K562 treated with DMSO at 1 percent for 4 hours (cell line): ENCODE measurements around the gene TFB2M. TPM values are rescaled to one million over a fixed set of nuclear protein-coding genes. Genes with fewer than 3 reads are reported as not detected.

Experiments
- total RNA-seq: library from RNA; unstranded; fragments of 300-600 nt; gene quantifications from 2 replicates; pipeline ENCODE4 v1.2.3, GENCODE V29; 2022; ENCODE audit not compliant: insufficient read depth

TFB2M gene
- total RNA-seq: 9.9 and 12.5 TPM in 2 replicates

GRCh38 chr1:246566128-246566812, at the start of gene TFB2M, which contains the start of gene CNST:
TFB2M (minus strand) TSS chr1:246566261; CDS start chr1:246566138, 123 bp downstream.
CNST (plus strand) TSS chr1:246566456; CDS start chr1:246591563, 25,107 bp downstream.

GRCh38 chr1:246506674-246507481, 59.2 kb downstream of the TFB2M start, which contains the start of gene SMYD3:
SMYD3 (minus strand) TSS chr1:246507279.

Other genes with a start within 250 kb of the TFB2M start
- 277 and 295 TPM in 2 replicates for gene SMYD3, start 59.0 kb downstream of the TFB2M start, total RNA-seq
- gene CNST, start 195 bp upstream of the TFB2M start, total RNA-seq: 10.6 and 20.5 TPM in 2 replicates
- gene SCCPDH, start 158.1 kb upstream of the TFB2M start, total RNA-seq: 22.6 and 22.8 TPM in 2 replicates